ENCODE results near the gene GALNT8.

GRCh38 chr12:4710113-4710512 is 10.1 kb upstream of the GALNT8 start:
- TF ChIP-seq CTCF (IDR thresholded peaks at IDR 0.05; ENCODE audit: insufficient read depth, low read length, poor library complexity, severe bottlenecking) (no peak), EZH2phosphoT487 (conservative IDR thresholded peaks at IDR 0.05; ENCODE audit: low read length) (no peak)

Measured in SU-DHL-6 (cell line).